Spleen (tissue), 7 donors: Measurements from ENCODE around the gene SSTR5.

Source experiments
- CTCF ChIP-seq, 11 experiments: fragments of 200-600 bp in 7 of 11; fragments of 450-650 bp in 4 of 11; sonication (generic) in 4 of 11; IDR thresholded peaks in 8 of 11; conservative IDR thresholded peaks in 3 of 11; 1 replicate in 7 of 11; 2 replicates in 4 of 11; pipeline versions ENCODE4 v1.4.0 to v1.8.0; 2016 to 2021; ENCODE audit warnings: antibody characterized with exemption in 11 of 11, inconsistent platforms in 4 of 11, mild to moderate bottlenecking in 1 of 11
- POLR2A ChIP-seq, 3 donors: fragments of 450-650 bp; IDR thresholded peaks; one replicate each; pipeline ENCODE4 v1.5.1; 2017; ENCODE audit warnings: antibody characterized with exemption in 3 of 3, mild to moderate bottlenecking in 1 of 3
- POLR2AphosphoS5 ChIP-seq, 3 donors: sonication (generic); formaldehyde crosslinking; IDR thresholded peaks; one replicate each; pipeline ENCODE4 v1.5.1; 2017; ENCODE audit warnings: antibody characterized with exemption in 3 of 3
- donor health status: DM: no; HTN: no; CAD: no; lungs with moderate emphysema.
- donor health status: DM: no; HTN: no; CAD: no.
- donor health status: DM: no; HTN: no; CAD: no.

- no peak for TF ChIP-seq POLR2A (IDR thresholded peaks at IDR 0.05)
- no peak for TF ChIP-seq CTCF (IDR thresholded peaks at IDR 0.05 in 8 of 11, conservative IDR thresholded peaks at IDR 0.05 in 3 of 11)
- no peak for TF ChIP-seq POLR2AphosphoS5 (IDR thresholded peaks at IDR 0.05)
These were observed 21.1 kb upstream of the SSTR5 start for GRCh38 chr16:1051446-1051845.
